Measurements from ENCODE around the gene KPNA4. TPM values are rescaled to one million over a fixed set of nuclear protein-coding genes. Genes with fewer than 3 reads are reported as not detected.

KPNA4 gene
- polyA plus RNA-seq, 2 of the 4 experiments (the other 2 are of a cell fraction), result 35.0 to 36.5 TPM

DNA sequence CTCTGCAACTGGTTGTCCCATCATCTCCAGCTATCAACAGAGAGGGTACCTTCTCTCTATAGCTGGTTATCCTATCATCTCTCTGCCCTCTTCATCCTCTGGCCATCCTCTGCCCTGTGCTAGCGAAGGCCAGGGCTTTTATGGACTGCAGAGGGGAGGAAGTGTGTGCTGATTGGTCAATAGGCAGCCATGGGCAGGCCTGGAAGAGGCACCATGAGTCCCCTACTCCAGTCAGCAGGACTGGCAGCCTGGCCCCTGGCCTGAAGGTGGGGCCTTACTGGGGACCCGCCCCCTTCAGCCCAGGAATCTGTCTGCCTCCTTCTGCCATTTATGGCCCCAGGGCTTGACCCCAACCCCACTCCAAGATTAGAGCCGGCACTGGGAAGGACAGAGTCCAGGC is 105.3 kb downstream of the KPNA4 start:
- no peaks in the 10 kb centered on the region for H3K9me3 ChIP-seq
- POLR2A ChIA-PET, result interaction anchor here (1.2 kb wide), 1 partner anchor 10 kb away, joined by 6 read pairs; the partner anchor contains the start of gene TRIM59
- CTCF ChIA-PET, result interaction anchor here (1.6 to 2.4 kb wide), 2 partner anchors 22 to 26 kb away, joined by 3 to 11 read pairs; no protein-coding TSS in a partner anchor
- no peak overlapping the region for H3K27ac ChIP-seq
- DNase-seq (ENCODE audit: low read depth in 1 of 2, low spot score in 1 of 2), result no peak
- H3K4me1 ChIP-seq, result no peaks in the 10 kb centered on the region
- no peak overlapping the region for H3K4me2 ChIP-seq
- H3K4me3 ChIP-seq, result no peak overlapping the region
- TF ChIP-seq JUN (IDR thresholded peaks at IDR 0.05) (no peak), ZC3H11A (IDR thresholded peaks at IDR 0.05) (no peak), NFE2L2 (conservative IDR thresholded peaks at IDR 0.05; ENCODE audit: low read length) (no peak), PHF8 (IDR thresholded peaks at IDR 0.05; ENCODE audit: borderline replicate concordance, low read depth) (no peak), ZFP36 (IDR thresholded peaks at IDR 0.05; ENCODE audit: borderline replicate concordance, partially characterized antibody) (no peak), EHF (CRISPR knock-in tag; IDR thresholded peaks at IDR 0.05) (no peak), NR3C1 (IDR thresholded peaks at IDR 0.05) (no peak), CHD4 (IDR thresholded peaks at IDR 0.05; ENCODE audit: borderline replicate concordance) (no peak), EP300 (IDR thresholded peaks at IDR 0.05) (no peak), RARB (CRISPR knock-in tag; IDR thresholded peaks at IDR 0.05) (no peak), SMC3 (IDR thresholded peaks at IDR 0.05) (no peak), MAZ (IDR thresholded peaks at IDR 0.05; ENCODE audit: borderline replicate concordance, low read depth, low read length) (no peak), FOSB (CRISPR knock-in tag; IDR thresholded peaks at IDR 0.05) (no peak), BHLHE40 (IDR thresholded peaks at IDR 0.05; ENCODE audit: low read depth, low read length) (no peak), SREBF2 (IDR thresholded peaks at IDR 0.05) (no peak), NPAS2 (CRISPR knock-in tag; IDR thresholded peaks at IDR 0.05; ENCODE audit: borderline replicate concordance) (no peak), ATOH8 (CRISPR knock-in tag; IDR thresholded peaks at IDR 0.05; ENCODE audit: low read depth) (no peak)
- TF ChIP-seq, protein P1, sequence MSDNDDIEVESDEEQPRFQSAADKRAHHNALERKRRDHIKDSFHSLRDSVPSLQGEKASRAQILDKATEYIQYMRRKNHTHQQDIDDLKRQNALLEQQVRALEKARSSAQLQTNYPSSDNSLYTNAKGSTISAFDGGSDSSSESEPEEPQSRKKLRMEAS (IDR thresholded peaks at IDR 0.05), result no peak
- TF ChIP-seq, protein P2, sequence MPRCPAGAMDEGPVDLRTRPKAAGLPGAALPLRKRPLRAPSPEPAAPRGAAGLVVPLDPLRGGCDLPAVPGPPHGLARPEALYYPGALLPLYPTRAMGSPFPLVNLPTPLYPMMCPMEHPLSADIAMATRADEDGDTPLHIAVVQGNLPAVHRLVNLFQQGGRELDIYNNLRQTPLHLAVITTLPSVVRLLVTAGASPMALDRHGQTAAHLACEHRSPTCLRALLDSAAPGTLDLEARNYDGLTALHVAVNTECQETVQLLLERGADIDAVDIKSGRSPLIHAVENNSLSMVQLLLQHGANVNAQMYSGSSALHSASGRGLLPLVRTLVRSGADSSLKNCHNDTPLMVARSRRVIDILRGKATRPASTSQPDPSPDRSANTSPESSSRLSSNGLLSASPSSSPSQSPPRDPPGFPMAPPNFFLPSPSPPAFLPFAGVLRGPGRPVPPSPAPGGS (IDR thresholded peaks at IDR 0.05), result no peak
- TF ChIP-seq, protein P3, sequence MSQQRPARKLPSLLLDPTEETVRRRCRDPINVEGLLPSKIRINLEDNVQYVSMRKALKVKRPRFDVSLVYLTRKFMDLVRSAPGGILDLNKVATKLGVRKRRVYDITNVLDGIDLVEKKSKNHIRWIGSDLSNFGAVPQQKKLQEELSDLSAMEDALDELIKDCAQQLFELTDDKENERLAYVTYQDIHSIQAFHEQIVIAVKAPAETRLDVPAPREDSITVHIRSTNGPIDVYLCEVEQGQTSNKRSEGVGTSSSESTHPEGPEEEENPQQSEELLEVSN (IDR thresholded peaks at IDR 0.05; ENCODE audit: borderline replicate concordance, low read depth), result no peak
- 63% methylated on average over 3 of the region's 3 CpGs for WGBS (ENCODE audit: missing lambda C conversion rate)
- ATAC-seq, result peak in 1 of 2 experiments; percentile 47; a peak in 3 of 6 replicates
- no peak for FAIRE-seq

GRCh38 chr3:160459450-160459970 is 105.9 kb downstream of the KPNA4 start:
- H3K4me2 ChIP-seq, result no peak overlapping the region
- no peak overlapping the region for H3K27ac ChIP-seq
- no peak for ATAC-seq
- H3K4me1 ChIP-seq, result no peaks in the 10 kb centered on the region
- WGBS (ENCODE audit: missing lambda C conversion rate), result 65% methylated on average over 9 of the region's 9 CpGs
- no peaks in the 10 kb centered on the region for H3K9me3 ChIP-seq
- no peak overlapping the region for H3K4me3 ChIP-seq
- TF ChIP-seq NFE2L2 (conservative IDR thresholded peaks at IDR 0.05; ENCODE audit: low read length), result no peak
- TF ChIP-seq, protein P2 (IDR thresholded peaks at IDR 0.05), result no peak
- no peak for TF ChIP-seq PHF8 (IDR thresholded peaks at IDR 0.05; ENCODE audit: borderline replicate concordance, low read depth)
- no peak for TF ChIP-seq KDM1A (IDR thresholded peaks at IDR 0.05; ENCODE audit: low read depth)
- no peak for TF ChIP-seq RNF2 (IDR thresholded peaks at IDR 0.05; ENCODE audit: borderline replicate concordance, low read depth)
- no peak for TF ChIP-seq HDAC2 (IDR thresholded peaks at IDR 0.05)
- DNase-seq (ENCODE audit: low read depth in 1 of 2, low spot score in 1 of 2), result no peak
- no peak for FAIRE-seq
- ChIA-PET POLR2A (interaction anchor here (1.2 kb wide), 1 partner anchor 10 kb away, joined by 6 read pairs; the partner anchor contains the start of gene TRIM59), CTCF (interaction anchor here (1.6 to 2.4 kb wide), 2 partner anchors 22 to 26 kb away, joined by 3 to 11 read pairs; no protein-coding TSS in a partner anchor)
